Activated CD8-positive, alpha-beta memory T cell treated with anti-CD3 and anti-CD28 coated beads, Interleukin-2, amount 50 U/mL, for 24 hours (primary cell): Measurements from ENCODE around the gene CCR6.

Experiments
- DNase-seq: peaks from one replicate; pipeline ENCODE4 v3.0.0-alpha.2; 2020; ENCODE audit errors: extremely low read depth

Gene CCR6

DNA sequence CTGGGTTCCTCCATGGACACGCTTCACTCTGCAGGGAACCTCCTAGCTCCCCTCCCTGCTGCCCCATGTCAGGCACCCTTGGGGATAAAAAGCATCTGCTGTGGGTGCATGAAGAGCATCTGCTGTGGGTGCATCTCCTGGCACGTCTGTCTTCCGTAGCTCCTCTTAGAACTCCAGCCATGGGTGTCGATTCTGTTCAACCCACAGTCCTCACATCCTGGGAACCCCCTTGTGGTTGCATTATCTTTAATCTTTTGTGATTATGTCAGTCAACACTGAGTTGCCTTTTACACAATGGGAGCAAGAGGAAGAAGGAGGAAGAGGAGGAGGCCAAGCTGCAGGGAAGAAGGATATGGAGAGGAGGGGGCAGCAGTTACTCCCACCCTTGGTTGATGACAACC is 24.1 kb upstream of the CCR6 start:
- no peak for DNase-seq

DNA sequence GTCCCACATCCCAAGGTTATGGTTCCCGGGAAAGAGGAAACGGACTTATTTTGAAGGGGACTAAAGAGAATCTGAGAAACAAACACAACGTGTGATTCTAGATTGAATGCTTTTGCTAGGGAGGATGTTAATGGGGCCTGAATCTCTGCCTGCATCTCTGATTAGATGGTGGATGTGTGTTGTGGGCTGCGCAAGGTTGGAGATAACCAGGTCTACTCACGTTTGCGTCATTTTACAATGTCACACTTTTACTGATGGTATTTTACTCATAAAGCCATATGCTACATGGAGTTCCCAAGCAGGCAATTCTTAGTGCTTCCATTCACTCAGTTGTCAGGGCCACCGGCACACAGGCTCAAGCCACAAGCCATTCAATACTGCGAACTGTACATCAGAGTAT is 23.2 kb upstream of the CCR6 start:
- DNase-seq = no peak

GRCh38 chr6:167100241-167100674 is 22.6 kb upstream of the CCR6 start:
- DNase-seq = no peak

- DNase-seq = no peak
These were observed 20.6 kb upstream of the CCR6 start for GRCh38 chr6:167102318-167102717.

DNA sequence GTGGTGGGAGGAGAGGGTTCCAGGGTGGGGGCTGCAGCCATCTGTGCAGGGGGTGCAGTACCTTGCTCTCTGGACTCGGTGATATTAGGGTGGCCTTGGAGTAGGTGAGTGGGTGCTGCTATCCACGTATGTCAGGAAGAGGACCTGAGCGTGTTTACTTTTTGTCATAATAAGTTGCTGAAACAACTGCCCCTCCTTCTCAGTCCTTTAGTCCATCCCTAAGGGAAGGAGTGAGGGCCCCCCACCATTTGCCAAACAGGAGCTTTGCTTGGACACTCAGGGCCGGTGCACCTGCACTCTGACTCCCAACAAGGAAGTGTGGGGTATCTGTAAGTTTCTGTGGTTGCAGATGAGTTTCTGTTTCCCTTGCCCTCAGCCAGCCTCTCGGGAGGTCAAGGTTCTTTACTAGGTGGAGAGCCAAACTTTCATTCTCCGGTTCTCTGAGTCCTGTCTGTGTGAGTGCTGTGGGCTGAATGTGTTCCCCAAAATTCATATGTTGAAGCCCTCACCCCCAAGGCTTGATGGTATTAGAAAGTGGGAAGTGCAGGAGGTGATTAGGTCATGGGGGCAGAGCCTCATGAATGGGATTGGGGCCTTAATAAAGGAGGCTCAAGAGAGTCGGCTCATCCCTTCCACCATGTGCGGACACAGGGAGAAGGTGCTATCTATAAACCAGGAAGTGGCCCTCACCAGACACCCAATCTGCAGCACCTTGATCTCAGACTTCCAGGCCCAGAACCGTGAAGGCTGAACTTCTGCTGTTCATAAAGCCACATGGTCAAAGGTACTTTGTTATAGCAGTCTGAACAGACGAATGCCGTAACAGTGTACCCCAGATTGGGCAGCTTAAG is 19.6 kb upstream of the CCR6 start:
- DNase-seq = no peak

- DNase-seq = no peak
These were observed 18.5 kb upstream of the CCR6 start for GRCh38 chr6:167104388-167104787.

DNA sequence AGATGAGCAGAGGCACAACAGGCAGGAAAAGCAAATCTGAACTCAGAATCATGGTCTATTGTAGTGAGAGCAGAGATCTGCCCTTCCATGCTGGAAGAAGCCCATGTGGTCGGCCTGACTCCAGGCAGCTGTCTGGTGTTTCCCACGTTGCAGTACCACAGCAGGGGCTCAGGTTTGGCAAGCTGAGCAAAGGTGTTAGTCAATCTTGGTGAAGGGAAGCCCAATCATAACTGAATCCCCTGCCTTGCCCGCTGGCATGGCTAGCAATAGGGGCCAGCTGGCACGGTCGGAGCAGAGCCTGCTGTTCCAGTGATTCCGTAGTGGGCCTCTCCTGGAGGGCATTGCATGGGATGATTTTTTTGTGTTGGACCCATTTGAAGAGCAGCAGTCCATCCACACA is 17.8 kb upstream of the CCR6 start:
- no peak for DNase-seq

DNA sequence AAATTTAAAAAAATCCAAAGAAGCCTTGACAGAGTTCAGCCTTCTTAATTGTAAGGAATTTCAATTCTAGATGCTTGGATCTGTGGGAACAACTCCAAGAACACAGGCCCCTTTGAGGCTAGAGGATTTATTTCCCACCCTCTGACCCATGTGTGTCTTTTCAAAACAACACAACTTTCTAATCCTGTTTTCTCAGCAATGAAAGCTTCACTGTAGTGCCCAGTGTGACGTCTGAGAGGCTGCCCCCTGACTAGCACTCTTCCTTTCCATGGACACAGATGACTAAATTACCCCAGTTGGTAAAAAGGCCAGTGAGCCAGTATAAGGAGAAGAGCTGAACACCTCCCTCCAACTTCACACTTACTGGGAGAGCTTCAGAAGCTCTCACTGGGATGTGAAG is 16.5 kb upstream of the CCR6 start:
- no peak for DNase-seq

DNA sequence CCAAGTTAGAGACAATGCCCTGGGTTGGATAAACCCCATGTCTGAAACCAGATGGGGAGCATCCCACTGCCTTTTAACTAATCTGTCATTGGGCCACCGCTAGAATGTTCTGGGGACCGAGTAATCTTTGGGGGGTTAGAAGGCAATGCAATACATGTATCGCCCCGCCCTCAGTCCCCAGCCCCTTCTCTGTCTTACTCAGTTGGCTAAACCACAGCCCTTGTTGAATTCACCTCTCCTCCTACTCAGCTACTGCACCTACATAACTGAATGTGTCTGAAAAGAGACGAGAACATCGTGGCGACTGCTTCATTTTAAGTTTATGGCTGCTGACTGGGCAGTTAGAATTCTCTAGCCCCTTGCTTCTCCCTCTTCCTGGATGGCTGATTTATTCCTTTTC is 15.1 kb upstream of the CCR6 start:
- DNase-seq = no peak

GRCh38 chr6:167108278-167108677 is 14.6 kb upstream of the CCR6 start:
- no peak for DNase-seq

- DNase-seq = no peak
These were observed 13.2 kb upstream of the CCR6 start for GRCh38 chr6:167109651-167110050.

GRCh38 chr6:167111597-167111996 is 11.3 kb upstream of the CCR6 start:
- DNase-seq = no peak

GRCh38 chr6:167112421-167112820 is 10.5 kb upstream of the CCR6 start:
- DNase-seq = no peak

- no peak for DNase-seq
These were observed 9.7 kb upstream of the CCR6 start for GRCh38 chr6:167113047-167113754.

DNA sequence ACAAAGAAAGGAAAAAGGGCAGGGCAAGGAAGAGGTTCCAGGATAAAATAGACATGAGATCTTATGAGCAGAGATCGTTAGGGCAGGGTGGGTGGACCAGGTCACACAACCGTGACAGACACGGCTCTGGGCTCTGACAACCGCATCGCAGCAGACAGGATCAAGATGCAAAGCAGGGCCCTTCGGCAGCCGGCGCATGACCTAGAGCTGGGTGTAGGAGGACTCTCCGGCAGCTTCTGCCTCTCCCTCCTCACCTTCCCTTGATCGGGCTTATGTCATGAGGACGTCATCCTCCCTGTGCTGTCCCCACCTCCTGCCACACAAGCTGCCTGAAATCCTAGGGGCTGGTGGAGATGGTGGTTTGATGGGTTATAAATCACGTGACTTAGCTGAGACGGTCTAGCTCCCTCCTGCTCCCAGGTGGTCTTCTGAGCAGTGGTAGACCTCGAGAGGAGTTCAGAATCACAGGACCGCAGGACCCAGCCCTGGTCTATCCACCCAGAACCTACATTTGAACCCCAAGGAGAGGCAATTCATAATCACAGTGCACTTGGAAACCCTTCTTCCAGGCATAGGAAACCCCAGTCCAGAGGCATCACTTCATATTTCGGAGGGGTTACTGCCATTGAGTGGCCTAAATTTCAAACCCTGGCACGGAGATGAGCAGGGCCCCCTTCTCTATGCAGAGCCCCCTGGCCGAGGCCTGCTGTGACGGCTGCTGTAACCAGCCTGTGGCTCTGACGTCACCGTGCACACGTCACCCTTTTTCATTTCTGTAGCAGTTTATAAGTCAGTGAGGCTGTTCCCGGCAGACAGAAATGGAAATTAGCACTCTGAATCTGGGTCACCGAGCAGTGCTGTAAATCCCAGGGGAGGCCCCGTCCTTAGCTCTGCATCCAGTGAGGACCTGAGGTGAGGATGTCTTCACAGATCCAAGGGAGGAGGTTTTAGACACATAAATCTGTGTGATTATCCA is 8.7 kb upstream of the CCR6 start:
- no peak for DNase-seq

DNA sequence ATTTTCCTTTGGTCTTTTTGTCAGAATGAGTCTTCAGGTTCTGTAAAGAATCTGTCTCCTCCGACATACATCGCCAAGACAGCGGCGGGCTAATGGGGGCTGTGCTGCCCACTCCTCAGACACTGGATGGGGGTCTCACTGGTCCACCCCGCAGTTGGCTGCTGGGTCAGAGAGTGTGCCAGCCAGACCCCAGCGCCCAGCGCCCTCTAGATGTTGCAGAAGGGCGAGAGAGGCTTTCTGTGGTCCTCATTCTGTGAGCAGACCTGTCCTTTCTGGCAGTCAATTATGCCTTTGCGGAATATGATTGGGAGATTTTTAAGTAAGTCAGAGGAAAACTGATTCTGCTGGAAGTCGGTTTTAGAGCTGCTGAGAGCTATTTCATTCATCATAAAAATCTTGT is 7.8 kb upstream of the CCR6 start:
- DNase-seq = no peak

DNA sequence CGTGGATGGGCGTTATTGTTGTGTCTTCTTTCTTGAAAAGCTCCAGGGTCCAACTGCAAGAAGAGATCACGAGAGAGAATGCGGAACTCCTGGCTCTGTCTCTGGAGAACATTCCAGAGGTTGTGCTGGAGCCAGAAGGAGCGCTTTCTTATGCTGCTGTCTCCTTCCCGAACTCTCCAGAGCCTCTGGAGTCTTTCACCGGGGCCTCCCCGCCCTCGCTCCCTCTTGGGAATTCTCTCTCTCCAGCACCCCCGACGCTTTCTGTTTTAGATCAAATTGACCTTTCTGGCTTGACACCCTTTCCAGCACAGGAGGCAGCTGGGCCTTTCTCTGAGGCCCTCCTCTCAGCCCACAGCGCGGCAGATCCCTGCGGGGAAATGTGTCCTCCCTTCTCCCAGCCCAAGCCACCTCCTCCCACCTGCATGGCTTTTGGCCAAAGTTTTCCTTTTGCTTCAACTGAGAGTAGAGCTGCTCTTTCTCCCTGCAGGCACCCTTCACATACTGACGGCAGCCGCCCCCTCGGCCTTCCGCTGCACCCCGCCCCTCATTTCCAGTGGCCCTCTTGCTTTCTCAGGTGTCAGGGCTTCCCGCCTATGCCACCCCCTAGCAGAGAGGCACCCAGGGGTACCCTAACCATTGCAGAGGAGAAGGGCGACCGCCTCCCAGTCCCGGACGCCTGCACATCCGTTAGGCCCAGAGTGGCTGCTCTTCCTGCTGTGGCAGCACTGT is 6.6 kb upstream of the CCR6 start:
- no peak for DNase-seq

DNA sequence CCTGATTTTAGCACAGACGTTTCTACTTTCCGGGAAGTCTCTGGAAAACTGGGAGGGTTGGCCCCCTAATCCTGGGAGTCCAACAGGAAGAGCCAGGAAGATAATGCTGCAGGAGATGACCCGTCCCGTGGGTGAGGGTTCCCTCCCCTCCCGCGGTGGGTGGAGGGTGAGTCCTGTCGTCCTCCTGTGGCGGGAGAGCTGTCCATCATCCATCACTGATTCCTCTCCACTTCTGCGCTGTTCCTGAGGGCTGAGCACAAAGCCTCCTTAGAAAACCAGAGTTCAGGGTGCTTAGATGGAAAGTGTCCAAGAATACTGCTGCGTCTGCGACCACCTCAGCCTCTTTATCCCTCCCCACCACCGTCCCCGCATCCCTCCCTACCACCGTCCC is 6.1 kb upstream of the CCR6 start:
- no peak for DNase-seq

- no peak for DNase-seq
These were observed 4.9 kb upstream of the CCR6 start for GRCh38 chr6:167118006-167118405.

GRCh38 chr6:167118839-167119238 is 4.1 kb upstream of the CCR6 start:
- no peak for DNase-seq
